Fibroblast of mammary gland (primary cell): Measurements from ENCODE around the gene UNC119B.

ENCODE experiments used
- DNase-seq: peaks from one replicate; pipeline ENCODE4 v3.0.0-alpha.2; 2010; ENCODE audit warnings: low read depth
- H3K4me3 ChIP-seq: 2 replicates; pipeline ENCODE4 v1.5.1; 2011; ENCODE audit warnings: low read depth, mild to moderate bottlenecking, low read length, moderate library complexity; ENCODE audit not compliant: control insufficient read depth
- CTCF ChIP-seq: conservative IDR thresholded peaks from 2 replicates; pipeline ENCODE4 v1.5.1; 2011; ENCODE audit warnings: low read depth, low read length, inconsistent platforms; ENCODE audit not compliant: control insufficient read depth, insufficient read depth

The UNC119B gene

GRCh38 chr12:120696626-120697025 is 13.6 kb upstream of the UNC119B start:
- no peak for DNase-seq
- TF ChIP-seq CTCF: no peak
- no peak overlapping the region for H3K4me3 ChIP-seq

DNA sequence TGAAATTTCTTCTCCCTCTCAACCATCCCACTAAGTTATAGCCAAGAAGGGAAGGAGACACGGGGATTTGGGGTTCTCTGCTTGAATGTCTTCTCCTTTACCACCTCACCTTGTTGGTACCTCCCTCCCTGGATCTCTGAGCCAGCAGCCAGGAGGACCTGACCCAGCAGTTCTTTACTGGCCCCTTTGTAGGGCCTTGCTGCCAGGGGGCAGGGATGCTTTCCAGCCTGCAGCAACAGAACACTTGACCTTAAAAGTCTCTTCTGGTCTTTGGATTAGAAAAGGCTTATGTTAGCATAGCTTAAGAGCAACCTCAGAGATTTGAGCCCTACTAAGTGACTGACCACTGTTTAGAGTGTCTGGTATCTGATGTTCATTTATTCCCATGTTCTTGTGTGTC is 12.9 kb upstream of the UNC119B start:
- DNase-seq: no peak
- no peak overlapping the region for H3K4me3 ChIP-seq

DNA sequence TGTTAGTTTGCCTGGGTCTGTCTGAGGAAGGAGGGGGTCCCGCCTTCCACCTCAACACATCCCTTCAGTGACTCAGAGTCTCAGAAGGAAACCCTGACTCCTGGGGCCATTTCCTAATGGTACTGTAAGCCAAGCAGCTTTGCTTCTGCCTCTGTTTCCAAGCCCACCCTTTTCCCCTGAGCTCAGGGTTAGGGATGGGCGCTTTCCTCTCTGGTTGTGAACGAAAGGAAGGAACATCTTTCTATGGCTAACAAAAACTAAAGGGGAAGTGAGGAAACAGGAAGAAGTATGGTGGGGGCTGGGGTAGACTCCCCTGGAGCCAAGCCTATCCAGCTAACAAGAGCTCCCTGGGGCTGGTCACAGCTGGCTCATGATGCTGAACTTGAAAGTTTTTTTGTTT is 11.6 kb upstream of the UNC119B start:
- TF ChIP-seq CTCF: no peak
- no peak overlapping the region for H3K4me3 ChIP-seq

More for the DNA sequence above, 12.9 kb upstream of the UNC119B start:
- no peak for TF ChIP-seq CTCF

DNA sequence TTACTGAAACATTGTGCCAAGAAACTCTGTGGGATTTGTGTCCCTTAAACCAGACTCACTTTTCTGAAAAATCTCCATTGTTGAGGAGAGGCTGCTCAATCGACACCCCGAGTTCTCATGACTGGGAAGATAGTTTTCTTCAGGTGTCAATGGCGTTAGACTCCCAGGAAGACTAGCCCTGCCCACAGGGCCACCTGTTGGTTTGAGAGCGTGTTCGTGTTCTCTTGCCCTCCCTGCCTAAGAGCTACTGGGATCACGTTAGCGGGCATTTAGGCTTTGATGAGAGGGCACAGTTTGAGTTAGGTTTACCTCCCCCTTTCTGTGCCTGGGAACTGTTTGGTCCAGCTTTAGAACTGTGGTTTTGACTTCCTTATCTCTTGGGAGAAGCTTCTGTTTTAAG is 10.7 kb upstream of the UNC119B start:
- no peak for DNase-seq
- TF ChIP-seq CTCF: no peak
- no peak overlapping the region for H3K4me3 ChIP-seq

More for the DNA sequence above, 11.6 kb upstream of the UNC119B start:
- DNase-seq: no peak

- H3K4me3 ChIP-seq: no peak overlapping the region
- no peak for DNase-seq
- no peak for TF ChIP-seq CTCF
Observed at GRCh38 chr12:120700886-120701285, 9.4 kb upstream of the UNC119B start.

DNA sequence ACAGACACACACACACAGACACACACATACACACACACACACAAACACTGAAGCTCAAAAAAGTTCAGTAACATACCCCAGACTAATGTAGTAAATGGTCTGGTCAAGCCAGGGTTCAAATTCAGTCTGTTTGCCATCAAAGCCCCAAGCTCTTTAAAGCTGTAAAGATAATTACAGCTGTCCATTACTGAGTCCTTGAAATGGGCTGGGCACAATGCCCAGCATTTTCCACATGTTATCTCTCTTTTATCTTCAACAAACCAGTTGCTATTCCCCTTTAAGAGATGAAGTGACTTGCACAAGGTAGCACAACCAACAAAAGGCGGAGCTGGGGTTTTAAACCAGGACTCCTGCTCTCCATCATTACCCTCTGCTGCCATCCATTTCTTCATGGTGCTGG is 7.6 kb upstream of the UNC119B start:
- DNase-seq: no peak
- H3K4me3 ChIP-seq: no peak overlapping the region
- TF ChIP-seq CTCF: no peak

DNA sequence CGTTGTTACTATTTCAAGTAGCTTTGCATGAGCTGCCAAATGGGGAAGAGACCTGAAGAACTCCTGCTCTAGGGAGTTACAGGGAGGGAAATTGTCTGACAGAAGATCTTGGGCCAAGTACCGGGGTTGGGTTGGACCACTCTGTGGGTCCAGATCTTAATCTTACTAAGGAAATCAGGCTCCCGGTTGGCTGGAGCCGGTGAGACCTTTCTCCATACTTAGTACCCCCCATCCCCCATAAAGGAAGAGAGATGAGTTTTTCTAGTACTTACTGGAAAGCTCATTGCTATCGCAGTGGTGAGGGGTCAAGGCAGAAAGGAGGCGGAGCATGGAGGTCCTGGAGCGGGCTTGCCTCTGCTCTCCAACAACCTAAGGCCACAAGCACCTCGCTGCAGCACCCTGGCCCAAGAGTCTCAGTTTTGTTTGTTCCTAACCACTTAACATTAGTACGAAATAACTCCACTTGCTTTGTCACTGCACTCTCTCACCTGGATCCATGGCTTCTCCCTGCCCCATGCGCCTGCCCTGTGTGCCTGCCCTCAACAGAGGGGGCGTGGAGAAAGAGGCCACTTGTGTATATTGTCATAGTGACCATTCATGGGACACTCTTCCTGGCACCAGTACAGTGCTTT is 6.8 kb upstream of the UNC119B start:
- H3K4me3 ChIP-seq: no peak overlapping the region
- no peak for TF ChIP-seq CTCF
- no peak for DNase-seq
